H1 (cell line): ENCODE data around the gene LTC4S. TPM values are rescaled to one million over a fixed set of nuclear protein-coding genes. Genes with fewer than 3 reads are reported as not detected.

Source experiments
- CHD2 ChIP-seq: IDR thresholded peaks from 2 replicates; pipeline ENCODE4 v1.6.1; 2012; ENCODE audit warnings: low read length, improper control_type of control experiment
- EP300 ChIP-seq, 2 experiments: IDR thresholded peaks; 1 replicate in 1 of 2; 2 replicates in 1 of 2; pipeline ENCODE4 v1.6.1; 2011 to 2012; ENCODE audit warnings: low read depth in 2 of 2, low read length in 2 of 2, mild to moderate bottlenecking in 2 of 2, borderline replicate concordance in 1 of 2, inconsistent platforms in 1 of 2, moderate library complexity in 1 of 2
- JUND ChIP-seq: IDR thresholded peaks from 2 replicates; pipeline ENCODE4 v1.6.1; 2011; ENCODE audit warnings: mild to moderate bottlenecking, improper control_type of control experiment, low read length
- KDM4A ChIP-seq: IDR thresholded peaks from one replicate; pipeline ENCODE4 v1.7.1; 2012; ENCODE audit warnings: low read depth, mild to moderate bottlenecking, moderate library complexity, low read length, inconsistent platforms; ENCODE audit not compliant: severe bottlenecking
- RNF2 ChIP-seq: fragments of 200-900, 300-1000 bp; sonication (generic); IDR thresholded peaks from 2 replicates; pipeline ENCODE4 v1.7.1; 2016; ENCODE audit warnings: borderline replicate concordance, low read depth, mild to moderate bottlenecking, antibody characterized with exemption, low read length; ENCODE audit not compliant: poor library complexity, severe bottlenecking; ENCODE audit errors: missing control alignments
- USF2 ChIP-seq: IDR thresholded peaks from 2 replicates; pipeline ENCODE4 v1.6.1; 2011; ENCODE audit warnings: low read length, improper control_type of control experiment
- polyA plus RNA-seq, 7 experiments: library from polyadenylated mRNA; depleted of rRNA in 3 of 7; stranded (reverse) in 5 of 7; unstranded in 2 of 7; fragments of >200 nt in 5 of 7; fragments of 200-250 nt in 2 of 7; gene quantifications; 1 replicate in 5 of 7; 2 replicates in 1 of 7; 4 replicates in 1 of 7; pipeline versions ENCODE4 v1.2.1 to v1.2.3, GENCODE V29; 2011 to 2013; ENCODE audit warnings: missing spikeins in 2 of 7, mixed read lengths in 2 of 7
- total RNA-seq: library from RNA; stranded (reverse); fragmentation: NEBNext Ultra II Directional; extraction: Animal tissue kit (Norgen Biotek cat#: 25700); gene quantifications from 2 replicates; pipeline ENCODE4 v1.2.1, GENCODE V29; 2021

Gene LTC4S
- total and polyA plus RNA-seq, 2 of the 8 experiments (the other 6 are each of a cell fraction or from before 2014, with no cell fraction given) = 2.2 to 3.7 TPM

DNA sequence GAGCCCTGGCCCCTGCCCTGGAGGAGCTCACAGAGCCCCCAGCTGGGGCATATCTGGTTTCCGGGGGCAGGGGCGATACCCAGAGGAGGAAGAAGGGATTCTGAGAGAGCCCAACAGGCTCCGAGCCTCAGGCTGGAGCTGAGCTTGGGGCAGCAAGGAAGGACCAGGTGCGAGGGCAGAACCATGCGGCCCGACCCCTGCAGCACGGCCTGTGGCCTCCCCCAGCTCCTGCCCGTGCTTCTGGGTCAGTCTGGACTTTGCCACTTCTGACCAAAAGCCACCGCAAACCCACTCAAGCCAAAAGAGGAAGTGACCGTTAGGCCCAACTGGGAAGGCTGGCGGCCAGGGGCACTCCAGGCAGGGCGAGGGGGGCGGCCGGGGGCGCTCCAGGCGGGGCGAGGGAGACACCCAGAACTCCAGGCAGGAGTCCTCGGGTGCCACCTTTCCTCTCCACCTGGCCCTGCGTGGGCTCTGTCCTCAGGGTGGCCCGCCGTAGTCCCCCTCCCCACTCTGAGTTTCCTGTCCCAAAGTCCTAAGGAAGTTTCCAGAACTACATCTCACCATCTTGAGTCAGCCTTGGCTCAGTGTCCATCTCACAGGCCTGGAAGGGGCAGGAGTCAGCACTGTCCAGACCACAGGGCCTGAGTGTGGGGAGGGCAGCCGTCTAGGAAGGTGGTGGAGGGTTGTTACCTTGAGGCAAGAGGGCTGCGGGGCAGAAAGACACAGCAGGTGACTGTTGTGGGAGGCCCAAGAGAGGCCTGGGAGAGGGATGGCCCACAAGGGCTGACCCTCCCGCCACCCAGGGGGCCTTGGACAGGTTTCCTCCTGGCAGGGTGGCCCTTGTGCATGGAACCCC lies 946 bp upstream of the LTC4S start (continued):
- no peak for TF ChIP-seq USF2
- no peak for TF ChIP-seq CHD2
- no peak for TF ChIP-seq JUND
- TF ChIP-seq EP300 (IDR thresholded peaks at IDR 0.05; ENCODE audit: borderline replicate concordance in 1 of 2, low read depth in 2 of 2, low read length in 2 of 2) = no peak
- no peak for TF ChIP-seq KDM4A
- TF ChIP-seq RNF2 = no peak
- TF ChIP-seq, all 59 proteins: peak for 0
